ENCODE data around the gene PTHLH. TPM values are rescaled to one million over a fixed set of nuclear protein-coding genes. Genes with fewer than 3 reads are reported as not detected.

Gene PTHLH
- total RNA-seq, 1 experiment from 2014 or later, result 2.2 TPM

DNA sequence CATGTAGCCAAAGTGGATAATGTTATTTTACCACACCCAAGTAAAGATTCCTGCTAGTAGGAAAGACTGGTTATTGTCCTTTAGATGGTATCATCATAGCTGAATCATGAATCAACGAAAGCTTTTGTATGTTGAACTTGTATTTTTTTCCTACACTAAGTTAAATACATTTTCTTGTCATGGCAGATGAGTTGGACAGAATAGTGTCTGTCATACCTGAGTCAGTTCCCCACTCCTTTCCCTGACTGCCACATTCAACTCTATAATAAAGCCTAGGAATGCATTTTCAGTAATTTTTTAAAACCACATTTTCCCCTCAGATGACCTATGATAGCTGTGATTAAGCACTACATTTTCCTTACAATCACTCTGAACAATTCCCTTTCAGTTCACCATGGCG, 9.3 kb upstream of the PTHLH start:
- intact Hi-C loops (cut with micrococcal nuclease; ENCODE audit: unreplicated experiment) (no loop called here), in situ Hi-C loops (cut with HindIII; ENCODE audit: low pct_unique_long_range_greater_than_20kb, low sequenced_read_pairs) (no loop called here)
- Histone ChIP-seq H3K36me3 (ENCODE audit: control insufficient read depth, insufficient read depth, low read length) (no peaks in the 10 kb centered on the region), H3K9me3 (ENCODE audit: control insufficient read depth, insufficient read depth, low read depth, low read length) (no peaks in the 10 kb centered on the region), H3K4me1 (ENCODE audit: control insufficient read depth, insufficient read depth, low read length) (no peaks in the 10 kb centered on the region), H3K4me3 (ENCODE audit: low read depth in 2 of 2, low read length in 2 of 2) (no peak overlapping the region), H3K27ac (ENCODE audit: low read length) (no peak overlapping the region), H3K27me3 (ENCODE audit: control insufficient read depth, insufficient read depth, low read length) (peaks cover 11% of the 10 kb centered on the region)
- POLR2A ChIA-PET, result no interaction called here
- DNase-seq (ENCODE audit: low read depth, low spot score), result no peak
- CTCF ChIA-PET, result no interaction called here
- no peak for TF ChIP-seq POLR2AphosphoS5 (IDR thresholded peaks at IDR 0.05; ENCODE audit: low read depth, low read length)
- TF ChIP-seq, protein P1, sequence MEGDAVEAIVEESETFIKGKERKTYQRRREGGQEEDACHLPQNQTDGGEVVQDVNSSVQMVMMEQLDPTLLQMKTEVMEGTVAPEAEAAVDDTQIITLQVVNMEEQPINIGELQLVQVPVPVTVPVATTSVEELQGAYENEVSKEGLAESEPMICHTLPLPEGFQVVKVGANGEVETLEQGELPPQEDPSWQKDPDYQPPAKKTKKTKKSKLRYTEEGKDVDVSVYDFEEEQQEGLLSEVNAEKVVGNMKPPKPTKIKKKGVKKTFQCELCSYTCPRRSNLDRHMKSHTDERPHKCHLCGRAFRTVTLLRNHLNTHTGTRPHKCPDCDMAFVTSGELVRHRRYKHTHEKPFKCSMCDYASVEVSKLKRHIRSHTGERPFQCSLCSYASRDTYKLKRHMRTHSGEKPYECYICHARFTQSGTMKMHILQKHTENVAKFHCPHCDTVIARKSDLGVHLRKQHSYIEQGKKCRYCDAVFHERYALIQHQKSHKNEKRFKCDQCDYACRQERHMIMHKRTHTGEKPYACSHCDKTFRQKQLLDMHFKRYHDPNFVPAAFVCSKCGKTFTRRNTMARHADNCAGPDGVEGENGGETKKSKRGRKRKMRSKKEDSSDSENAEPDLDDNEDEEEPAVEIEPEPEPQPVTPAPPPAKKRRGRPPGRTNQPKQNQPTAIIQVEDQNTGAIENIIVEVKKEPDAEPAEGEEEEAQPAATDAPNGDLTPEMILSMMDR (IDR thresholded peaks at IDR 0.05), result no peak
- TF ChIP-seq SIN3A (IDR thresholded peaks at IDR 0.05; ENCODE audit: borderline replicate concordance, insufficient read depth, low read depth, low read length), result no peak
- no peak for TF ChIP-seq TCF7L2 (IDR thresholded peaks at IDR 0.05; ENCODE audit: low read depth, low read length)
- no peak for TF ChIP-seq REST (IDR thresholded peaks at IDR 0.05; ENCODE audit: insufficient read depth in 1 of 2, low read depth in 2 of 2, low read length in 1 of 2)
- BruUV-seq (replicated peaks), result no TSS peak
- no peak for ATAC-seq

- ChIA-PET POLR2A (interaction anchor here (0.7 kb wide), 1 partner anchor 14 kb away, joined by 14 read pairs; no protein-coding TSS in a partner anchor), CTCF (no interaction called here)
- ATAC-seq, result no peak
- Histone ChIP-seq H3K36me3 (ENCODE audit: control insufficient read depth, insufficient read depth, low read length) (peaks cover 2% of the 10 kb centered on the region; the same call in 1 of the 2 replicates), H3K9me3 (ENCODE audit: control insufficient read depth, insufficient read depth, low read depth, low read length) (no peaks in the 10 kb centered on the region), H3K4me1 (ENCODE audit: control insufficient read depth, insufficient read depth, low read length) (peaks cover 13% of the 10 kb centered on the region), H3K4me3 (ENCODE audit: low read depth in 2 of 2, low read length in 2 of 2) (no peak overlapping the region), H3K27me3 (ENCODE audit: control insufficient read depth, insufficient read depth, low read length) (peaks cover 26% of the 10 kb centered on the region), H3K27ac (ENCODE audit: low read length) (no peak overlapping the region)
- no peak for TF ChIP-seq REST (IDR thresholded peaks at IDR 0.05; ENCODE audit: insufficient read depth in 1 of 2, low read depth in 2 of 2, low read length in 1 of 2)
- no peak for TF ChIP-seq SIN3A (IDR thresholded peaks at IDR 0.05; ENCODE audit: borderline replicate concordance, insufficient read depth, low read depth, low read length)
- TF ChIP-seq TCF7L2 (IDR thresholded peaks at IDR 0.05; ENCODE audit: low read depth, low read length), result no peak
- TF ChIP-seq POLR2AphosphoS5 (IDR thresholded peaks at IDR 0.05; ENCODE audit: low read depth, low read length), result no peak
- TF ChIP-seq, protein P1 (IDR thresholded peaks at IDR 0.05), result no peak
- intact Hi-C loops (cut with micrococcal nuclease; ENCODE audit: unreplicated experiment), result no loop called here
- DNase-seq (ENCODE audit: low read depth, low spot score), result no peak
- BruUV-seq (replicated peaks), result no TSS peak
- in situ Hi-C loops (cut with HindIII; ENCODE audit: low pct_unique_long_range_greater_than_20kb, low sequenced_read_pairs), result no loop called here
Observed at GRCh38 chr12:27979145-27979544, 6.6 kb upstream of the PTHLH start.

All from Panc1 (cell line).